K562 (cell line): Measurements from ENCODE around the gene GRIK5. TPM values are rescaled to one million over a fixed set of nuclear protein-coding genes. Genes with fewer than 3 reads are reported as not detected.

Source experiments
- ARID4B ChIP-seq: sonication (generic); formaldehyde crosslinking; IDR thresholded peaks from 2 replicates; pipeline ENCODE4 v1.8.0; 2022; ENCODE audit warnings: mild to moderate bottlenecking, missing genetic modification reagents
- BHLHE40 ChIP-seq: IDR thresholded peaks from 2 replicates; pipeline ENCODE4 v1.6.1; 2011; ENCODE audit warnings: low read length, improper control_type of control experiment
- ETV6 ChIP-seq, 3 experiments: fragments of 150-350 bp in 1 of 3; sonication (generic) in 1 of 3; formaldehyde crosslinking in 1 of 3; IDR thresholded peaks; 2 replicates each; pipeline versions ENCODE4 v1.6.1 to v1.8.0; 2014 to 2022; ENCODE audit warnings: borderline replicate concordance in 2 of 3, low read depth in 2 of 3, antibody characterized with exemption in 1 of 3, low read length in 1 of 3, mild to moderate bottlenecking in 1 of 3, missing genetic modification reagents in 1 of 3
- GABPB2 ChIP-seq: fragments of 250-450 bp; sonication (Bioruptor Pico); conservative IDR thresholded peaks from 2 replicates; pipeline ENCODE4 v1.5.1; 2021; ENCODE audit warnings: mild to moderate bottlenecking
- HCFC1 ChIP-seq: IDR thresholded peaks from 2 replicates; pipeline ENCODE4 v1.6.1; 2012; ENCODE audit warnings: low read depth, low read length, improper control_type of control experiment
- IFI16 ChIP-seq: fragments of 250-450 bp; sonication (Bioruptor Pico); IDR thresholded peaks from 2 replicates; pipeline ENCODE4 v2.1.2; 2022; ENCODE audit warnings: mild to moderate bottlenecking, inconsistent platforms
- MBD2 ChIP-seq: sonication (generic); IDR thresholded peaks from 2 replicates; pipeline ENCODE4 v1.6.1; 2016; ENCODE audit warnings: low read depth, borderline replicate concordance
- MLLT1 ChIP-seq, 2 experiments: fragments of 450-650 bp; IDR thresholded peaks; 2 replicates each; pipeline ENCODE4 v1.6.1; 2016
- MYC ChIP-seq, 2 experiments: fragments of 250-450 bp in 1 of 2; sonication (Bioruptor Pico) in 1 of 2; IDR thresholded peaks; 2 replicates each; pipeline versions ENCODE4 v1.5.1 to v1.6.1; 2012 to 2021; ENCODE audit warnings: low read depth in 2 of 2, borderline replicate concordance in 1 of 2, improper control_type of control experiment in 1 of 2, low read length in 1 of 2, mild to moderate bottlenecking in 1 of 2, moderate library complexity in 1 of 2
- NELFE ChIP-seq: IDR thresholded peaks from 2 replicates; pipeline ENCODE4 v1.6.1; 2011; ENCODE audit warnings: mild to moderate bottlenecking; ENCODE audit not compliant: insufficient read depth, insufficient read length
- PHTF2 ChIP-seq: fragments of 250-450 bp; sonication (Bioruptor Pico); IDR thresholded peaks from 2 replicates; pipeline ENCODE4 v1.5.0; 2021; ENCODE audit warnings: mild to moderate bottlenecking
- POLR3G ChIP-seq: IDR thresholded peaks from 2 replicates; pipeline ENCODE4 v1.6.1; 2011; ENCODE audit not compliant: insufficient read length, insufficient replicate concordance; ENCODE audit errors: extremely low read depth
- RAD21 ChIP-seq, 2 experiments: fragments of 250-450 bp in 1 of 2; fragments of 450-650 bp in 1 of 2; sonication (Bioruptor Pico) in 1 of 2; formaldehyde crosslinking in 1 of 2; IDR thresholded peaks in 1 of 2; conservative IDR thresholded peaks in 1 of 2; 2 replicates each; pipeline versions ENCODE4 v1.4.0 to v1.8.0; 2020 to 2022; ENCODE audit warnings: mild to moderate bottlenecking in 2 of 2, moderate library complexity in 1 of 2
- RBM39 ChIP-seq: fragments of 200-400 bp; formaldehyde crosslinking; optimal IDR thresholded peaks from 2 replicates; pipeline ENCODE3; 2018; ENCODE audit warnings: low read depth, low read length
- SMARCA4 ChIP-seq: fragments of 450-650 bp; IDR thresholded peaks from 2 replicates; pipeline ENCODE4 v1.6.1; 2016
- SMARCA5 ChIP-seq: fragments of 450-650 bp; IDR thresholded peaks from 2 replicates; pipeline ENCODE4 v1.6.1; 2016
- ZBTB17 ChIP-seq: fragments of 450-650 bp; formaldehyde crosslinking; IDR thresholded peaks from 2 replicates; pipeline ENCODE4 v1.4.0; 2020; ENCODE audit warnings: mild to moderate bottlenecking
- ZNF140 ChIP-seq: fragments of 250-450 bp; sonication (Bioruptor Pico); IDR thresholded peaks from 2 replicates; pipeline ENCODE4 v1.8.0; 2021; ENCODE audit warnings: moderate library complexity, mild to moderate bottlenecking, inconsistent platforms
- ZNF311 ChIP-seq: fragments of 250-450 bp; sonication (Bioruptor Pico); IDR thresholded peaks from 2 replicates; pipeline ENCODE4 v1.4.0; 2020; ENCODE audit warnings: mild to moderate bottlenecking, moderate library complexity
- ZNF316 ChIP-seq: fragments of 450-650 bp; IDR thresholded peaks from 2 replicates; pipeline ENCODE4 v1.6.1; 2016
- polyA plus RNA-seq, 8 experiments: library from polyadenylated mRNA; depleted of rRNA in 4 of 8; stranded (reverse) in 5 of 8; unstranded in 3 of 8; fragments of >200 nt; fragmentation: Nextera tagmentation in 2 of 8; fragmentation: Illumina TruSeq in 1 of 8; extraction: Ambion mirVana in 2 of 8; extraction: Trizol in 1 of 8; gene quantifications; 2 replicates each; pipeline versions ENCODE4 v1.2.1 to v1.2.3, GENCODE V29; 2011 to 2014; ENCODE audit warnings: inconsistent platforms in 1 of 8, missing spikeins in 1 of 8
- total RNA-seq, 7 experiments: library from RNA; depleted of rRNA in 6 of 7; stranded (reverse); fragments of >200 nt in 6 of 7; fragmentation: Illumina TruSeq in 2 of 7; extraction: Trizol in 2 of 7; gene quantifications; 2 replicates each; pipeline versions ENCODE4 v1.2.1 to v1.2.3, GENCODE V29; 2011 to 2021; ENCODE audit warnings: low replicate concordance in 1 of 7
- TF ChIP-seq, protein P1 (sequence below): sonication (generic); formaldehyde crosslinking; IDR thresholded peaks from 2 replicates; pipeline ENCODE4 v1.9.0; 2022; ENCODE audit warnings: mild to moderate bottlenecking, missing genetic modification reagents
- TF ChIP-seq, protein P2 (sequence below): fragments of 450-650 bp; formaldehyde crosslinking; IDR thresholded peaks from 2 replicates; pipeline ENCODE4 v1.4.0; 2022; ENCODE audit warnings: mild to moderate bottlenecking, moderate library complexity

Gene GRIK5
- total and polyA plus RNA-seq, 9 of the 15 experiments (the other 6 are each of a cell fraction or from before 2014, with no cell fraction given): 0.04 to 0.55 (median 0.27) TPM; not detected in 2

GRCh38 chr19:41957838-41958366 lies 112.1 kb downstream of the GRIK5 start (continued):
- TF ChIP-seq MLLT1 (IDR thresholded peaks at IDR 0.05) (peak; percentile 67 to 77; a peak in 3 of 4 replicates), NELFE (no peak), PHTF2 (CRISPR knock-in tag) (no peak), SMARCA5 (peak; percentile 25; the same call in 1 of the 2 replicates), GABPB2 (no peak), MYC (IDR thresholded peaks at IDR 0.05; ENCODE audit: low read depth, low read length) (peak; percentile 68), MYC (CRISPR knock-in tag; IDR thresholded peaks at IDR 0.05; ENCODE audit: borderline replicate concordance, low read depth) (no peak), ZBTB17 (CRISPR knock-in tag) (no peak), HCFC1 (peak; percentile 38), POLR3G (no peak), ZNF316 (no peak), ZNF140 (CRISPR knock-in tag) (no peak), ZNF311 (no peak), ETV6 (IDR thresholded peaks at IDR 0.05; ENCODE audit: borderline replicate concordance in 1 of 2, low read depth in 2 of 2, low read length in 1 of 2) (no peak), ETV6 (CRISPR knock-in tag; IDR thresholded peaks at IDR 0.05; ENCODE audit: borderline replicate concordance) (no peak), BHLHE40 (0 out of 2 replicates have a peak, but pooled peaks have one; percentile 24), RBM39 (peak; percentile 39), ARID4B (CRISPR knock-in tag) (no peak), IFI16 (CRISPR knock-in tag) (no peak), SMARCA4 (0 out of 2 replicates have a peak, but pooled peaks have one; percentile 40), MBD2 (no peak), RAD21 (CRISPR knock-in tag; conservative IDR thresholded peaks at IDR 0.05 in 1 of 2, IDR thresholded peaks at IDR 0.05 in 1 of 2) (peak; percentile 80 to 88)
- TF ChIP-seq, protein P1, sequence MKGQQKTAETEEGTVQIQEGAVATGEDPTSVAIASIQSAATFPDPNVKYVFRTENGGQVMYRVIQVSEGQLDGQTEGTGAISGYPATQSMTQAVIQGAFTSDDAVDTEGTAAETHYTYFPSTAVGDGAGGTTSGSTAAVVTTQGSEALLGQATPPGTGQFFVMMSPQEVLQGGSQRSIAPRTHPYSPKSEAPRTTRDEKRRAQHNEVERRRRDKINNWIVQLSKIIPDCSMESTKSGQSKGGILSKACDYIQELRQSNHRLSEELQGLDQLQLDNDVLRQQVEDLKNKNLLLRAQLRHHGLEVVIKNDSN (CRISPR knock-in tag): peak; percentile 63
- TF ChIP-seq, protein P2, sequence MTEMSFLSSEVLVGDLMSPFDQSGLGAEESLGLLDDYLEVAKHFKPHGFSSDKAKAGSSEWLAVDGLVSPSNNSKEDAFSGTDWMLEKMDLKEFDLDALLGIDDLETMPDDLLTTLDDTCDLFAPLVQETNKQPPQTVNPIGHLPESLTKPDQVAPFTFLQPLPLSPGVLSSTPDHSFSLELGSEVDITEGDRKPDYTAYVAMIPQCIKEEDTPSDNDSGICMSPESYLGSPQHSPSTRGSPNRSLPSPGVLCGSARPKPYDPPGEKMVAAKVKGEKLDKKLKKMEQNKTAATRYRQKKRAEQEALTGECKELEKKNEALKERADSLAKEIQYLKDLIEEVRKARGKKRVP (CRISPR knock-in tag): no peak
